Stimulated activated CD8-positive, alpha-beta memory T cell treated with anti-CD3 and anti-CD28 coated beads, Interleukin-4, amount 100 ng/mL, for 48 hours (primary cell): ENCODE measurements around the gene AKNA.

Experiments
- DNase-seq: peaks from one replicate; pipeline ENCODE4 v3.0.0-alpha.2; 2020

AKNA gene

DNA sequence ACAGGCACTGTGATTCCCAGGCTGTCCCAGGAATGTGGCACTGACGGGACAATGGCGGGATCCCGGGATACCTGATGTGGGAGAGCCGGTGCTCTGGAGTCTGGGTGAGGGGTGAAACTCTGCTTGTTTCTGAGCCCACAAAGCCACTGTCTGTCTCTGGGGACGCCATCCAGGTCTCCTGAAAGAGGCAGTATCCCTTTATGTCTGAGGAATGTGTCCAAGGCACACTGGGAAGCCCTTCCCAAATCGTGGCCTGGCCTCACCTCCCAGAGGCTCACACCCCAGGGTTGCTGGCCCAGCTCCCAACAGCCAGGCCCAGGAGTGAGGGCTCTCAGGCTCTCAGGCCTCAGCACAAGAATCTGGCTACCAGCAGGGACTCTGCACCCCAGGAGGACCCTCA, 31.0 kb downstream of the AKNA start:
- no peak for DNase-seq

DNA sequence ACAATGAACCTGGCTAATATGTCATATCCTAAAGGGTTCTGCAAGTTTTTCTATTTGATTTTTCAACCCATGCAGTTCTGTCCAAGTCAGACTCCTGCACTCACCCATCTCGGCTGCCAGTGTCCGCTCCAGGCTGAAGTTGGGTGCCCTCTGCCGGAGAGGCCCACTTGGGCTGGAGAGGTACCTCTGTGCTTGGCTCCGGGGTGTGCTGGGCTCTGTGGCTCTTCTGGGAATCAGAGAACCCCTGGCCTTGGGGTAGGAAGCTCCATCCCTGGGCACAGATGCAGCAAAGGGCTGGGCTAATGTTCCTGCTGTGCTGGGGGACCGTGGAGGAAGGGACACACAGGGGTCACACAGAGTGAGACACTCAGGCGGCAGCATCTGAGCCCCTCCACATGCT, 32.0 kb downstream of the AKNA start:
- DNase-seq, result no peak

DNA sequence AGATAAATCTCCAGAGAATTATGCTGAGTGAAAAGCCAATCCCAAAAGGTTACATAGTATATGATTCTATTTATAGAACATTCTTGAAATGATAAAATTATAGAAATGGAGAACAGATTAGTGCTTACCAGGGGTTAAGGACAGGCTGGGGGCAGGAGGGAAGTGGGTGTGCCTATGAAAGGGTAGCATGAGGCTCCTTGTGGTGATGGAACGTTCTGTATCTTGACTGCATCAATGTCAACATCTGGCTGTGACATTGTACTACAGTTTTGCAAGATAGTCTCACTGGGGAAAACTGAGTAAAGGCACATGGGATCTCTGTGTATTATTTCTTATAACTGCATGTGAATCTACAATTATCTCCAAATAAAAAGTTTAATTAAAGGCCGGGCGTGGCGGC, 35.9 kb downstream of the AKNA start:
- no peak for DNase-seq

DNA sequence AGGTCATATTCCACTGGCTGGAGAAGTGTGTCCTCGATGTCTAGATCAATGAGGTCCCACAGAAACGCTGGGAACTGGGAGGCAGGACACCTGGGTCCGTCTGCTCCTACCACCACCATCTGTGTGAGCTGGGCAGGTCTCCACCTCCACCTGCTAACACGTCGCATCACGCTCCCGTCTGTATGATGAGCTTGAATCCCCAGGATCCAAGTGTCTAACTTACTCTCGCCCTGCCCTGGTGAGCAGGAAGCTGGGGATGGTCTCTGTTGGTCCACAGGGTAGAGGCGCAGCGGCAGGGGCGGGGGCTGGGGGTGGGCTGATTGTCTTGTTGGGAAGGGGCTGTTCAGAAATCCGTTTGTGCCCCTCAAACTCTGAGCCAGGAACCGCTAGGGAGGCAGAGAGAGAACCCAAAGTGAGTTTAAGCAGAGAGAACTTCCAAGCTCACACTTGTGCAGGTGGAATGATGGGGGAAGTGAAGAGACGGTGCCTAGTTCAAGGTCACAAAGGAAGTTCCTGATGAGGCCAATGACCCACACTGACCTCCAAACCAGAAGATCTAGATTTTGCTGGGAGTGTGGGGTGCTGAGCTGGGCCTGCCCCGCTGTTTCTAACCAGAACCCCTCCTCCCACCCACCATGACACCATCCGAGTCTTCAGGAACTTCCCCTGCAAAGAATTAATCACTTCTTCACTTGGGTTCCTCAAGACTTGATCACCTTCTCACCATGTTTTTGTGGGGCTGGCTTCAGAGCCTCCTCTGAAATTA, 37.0 kb downstream of the AKNA start:
- peak; percentile 52 for DNase-seq

DNA sequence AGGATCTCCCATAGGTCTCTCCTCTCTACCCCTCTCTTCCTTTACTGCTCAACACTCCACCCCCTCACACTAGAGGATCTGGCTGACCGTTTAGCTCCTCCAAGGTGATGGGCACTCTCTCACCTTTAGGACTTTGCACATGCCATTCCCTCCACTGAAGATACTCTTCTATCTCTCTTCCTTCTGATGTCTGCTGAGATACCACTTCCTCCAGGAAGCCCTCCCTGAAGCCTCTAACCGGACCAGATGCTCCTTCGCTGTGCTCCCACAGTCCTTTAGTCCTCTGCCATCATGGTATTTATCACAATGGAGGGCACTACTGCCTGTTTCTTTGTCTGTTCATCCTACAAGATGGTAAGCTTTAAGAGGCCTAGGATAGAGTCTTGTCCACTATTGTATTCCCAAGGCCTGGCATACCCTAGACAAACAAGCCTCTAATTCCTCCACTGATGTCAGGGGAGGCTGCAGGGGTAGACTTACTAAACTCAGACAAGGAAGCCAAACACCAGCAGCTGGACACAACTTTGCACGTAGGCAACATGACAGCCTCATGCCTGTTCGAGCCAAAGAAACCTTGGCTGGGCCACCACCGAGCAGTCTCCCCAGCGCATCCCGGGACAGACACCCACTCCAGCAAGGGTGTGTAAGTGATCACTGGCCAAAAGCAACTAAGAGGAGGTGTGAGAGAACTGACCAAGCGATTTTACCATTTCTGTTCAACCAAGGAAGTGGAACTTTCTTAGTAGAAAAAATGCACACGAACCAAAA, 37.9 kb downstream of the AKNA start:
- DNase-seq, result no peak

DNA sequence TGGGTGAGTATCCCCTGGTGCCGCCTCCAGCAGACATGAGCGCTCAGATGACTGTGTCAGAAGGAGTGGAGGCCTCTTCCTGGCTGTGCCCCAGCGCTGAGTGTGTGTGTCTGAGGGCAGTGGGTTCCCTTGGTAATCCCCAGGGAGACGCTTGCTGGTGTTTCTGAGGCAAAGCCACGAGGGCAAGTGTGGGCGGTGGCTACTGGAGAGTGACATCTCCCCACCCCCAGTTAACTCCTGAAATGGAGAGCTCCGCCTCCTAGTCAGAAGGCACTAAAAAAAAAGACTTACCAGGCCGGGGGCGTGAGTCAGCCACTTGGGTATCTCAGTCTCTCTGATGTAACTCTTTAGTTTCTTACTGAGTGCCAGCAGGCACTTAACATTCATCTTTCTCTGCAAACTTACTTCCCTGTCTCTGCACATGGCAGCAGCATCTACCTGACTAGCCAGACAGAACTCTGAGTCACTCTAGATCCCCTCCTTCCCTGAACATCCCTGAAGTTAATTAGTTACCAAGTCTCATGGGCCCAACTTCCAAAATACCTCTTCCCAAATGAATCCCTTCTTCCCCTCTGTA, 38.8 kb downstream of the AKNA start:
- DNase-seq, result peak; percentile 93

DNA sequence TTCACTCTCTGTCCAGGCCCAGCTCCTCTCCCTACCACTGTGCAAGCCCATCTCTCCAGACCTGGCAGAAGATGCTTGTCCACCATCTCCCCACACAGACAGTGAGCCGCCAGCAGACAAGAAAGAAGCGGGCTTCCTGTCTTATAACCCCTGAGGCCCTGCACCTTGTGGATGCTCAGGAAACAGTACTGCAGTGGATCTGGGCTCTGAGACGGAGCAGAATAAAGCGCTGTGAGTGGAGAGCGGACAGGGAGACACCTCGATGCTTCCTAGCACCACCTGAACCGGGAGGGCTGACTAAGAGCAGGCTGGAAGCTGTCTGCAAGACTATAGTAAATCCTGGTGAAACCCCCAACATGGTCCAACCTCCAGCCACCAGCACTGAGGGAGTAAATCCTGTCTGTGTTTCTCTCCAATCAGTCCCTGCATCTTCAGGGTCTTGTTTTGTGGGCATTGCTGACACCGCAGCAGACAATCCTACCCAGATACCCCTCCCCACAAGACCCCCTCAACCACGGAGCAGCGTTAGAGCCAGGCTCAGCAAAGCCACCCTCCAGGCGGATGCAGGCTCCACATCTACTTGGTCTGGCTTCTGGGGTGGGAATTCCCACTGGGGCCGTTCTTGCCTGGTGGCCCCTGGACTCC, 39.4 kb downstream of the AKNA start:
- no peak for DNase-seq

DNA sequence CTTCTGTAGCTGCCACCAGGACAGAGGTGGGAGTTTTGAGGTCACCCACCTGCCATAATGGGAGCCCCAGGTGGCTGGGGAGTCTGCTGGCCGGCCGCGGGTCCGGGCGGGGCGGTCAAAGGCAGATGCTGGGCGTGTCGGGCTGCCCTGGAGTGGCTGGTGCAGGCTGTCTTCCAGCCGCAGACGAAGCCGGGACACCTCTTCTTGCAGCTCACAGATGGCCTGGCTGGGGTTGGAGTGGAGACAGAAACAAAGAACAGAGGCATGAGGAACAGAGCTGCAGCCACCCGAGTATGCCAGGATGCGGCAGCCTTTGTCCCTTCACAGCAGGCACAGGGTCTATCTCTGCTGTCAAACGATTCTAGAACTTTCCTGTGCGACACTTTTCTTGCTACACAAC, 40.1 kb downstream of the AKNA start:
- DNase-seq, result no peak

DNA sequence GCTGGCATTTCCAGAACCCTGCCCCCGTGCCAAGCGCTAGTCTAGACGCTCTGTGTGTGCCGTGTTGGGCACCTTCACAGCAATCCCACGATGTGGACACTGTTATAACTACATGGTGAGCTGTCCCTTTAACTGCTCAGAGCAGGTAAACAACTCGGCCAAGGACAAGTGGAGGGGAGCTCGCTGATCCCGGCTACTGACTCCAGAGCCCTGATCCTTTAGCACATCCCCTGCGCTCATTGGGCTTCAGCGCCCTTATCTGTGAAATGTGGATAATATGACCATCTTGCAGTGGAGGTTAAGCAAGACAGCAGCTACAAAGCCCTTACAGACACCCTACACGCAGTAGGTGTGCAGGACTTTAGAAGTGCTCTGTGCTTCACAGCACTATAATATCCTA, 41.6 kb downstream of the AKNA start:
- DNase-seq, result no peak

DNA sequence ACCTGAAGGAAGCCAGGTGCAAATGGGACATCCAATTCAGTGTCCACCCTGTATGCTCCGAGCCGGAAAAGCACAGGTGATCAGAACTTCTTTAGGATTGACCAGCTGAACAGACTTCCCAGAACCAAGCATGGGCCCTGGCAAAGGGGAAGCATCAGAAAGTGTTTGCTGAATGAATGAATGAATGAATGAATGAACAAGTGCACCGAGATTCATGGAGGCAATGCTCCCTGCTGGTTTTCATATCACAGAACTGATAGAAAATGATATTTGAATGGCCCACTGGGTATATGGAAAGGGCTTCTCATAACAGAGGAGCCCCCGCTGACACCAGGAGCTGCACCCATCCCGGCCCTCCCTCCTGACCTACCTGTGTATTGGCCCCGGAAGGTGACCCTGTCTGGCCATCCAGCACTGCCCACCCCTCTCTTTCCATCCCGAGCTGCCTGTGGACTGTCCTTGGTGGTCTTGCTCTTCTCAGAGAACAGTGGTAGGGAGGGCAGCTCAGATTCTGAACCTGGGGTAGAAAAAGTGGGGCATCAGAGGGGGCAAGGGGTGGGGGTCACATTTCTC, 42.2 kb downstream of the AKNA start:
- DNase-seq, result no peak

DNA sequence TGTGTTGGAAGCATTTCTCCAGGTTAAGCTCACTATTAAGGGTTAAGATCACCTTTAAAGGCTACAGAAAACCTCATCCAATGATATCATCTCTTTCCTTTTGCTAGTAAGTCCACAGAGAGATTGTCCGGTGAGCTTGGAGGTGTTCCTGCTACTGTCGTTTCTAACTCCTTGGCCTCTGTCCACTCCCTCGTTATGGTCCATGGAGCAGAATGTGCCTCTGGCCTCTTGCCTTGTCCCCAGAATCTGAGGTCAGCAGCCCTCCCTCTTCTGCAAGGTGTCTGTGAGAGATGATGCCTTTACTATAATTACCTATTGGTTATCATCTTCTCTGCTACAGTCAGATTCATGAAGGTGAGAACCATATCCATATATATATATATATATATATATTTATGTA, 43.1 kb downstream of the AKNA start:
- no peak for DNase-seq

DNA sequence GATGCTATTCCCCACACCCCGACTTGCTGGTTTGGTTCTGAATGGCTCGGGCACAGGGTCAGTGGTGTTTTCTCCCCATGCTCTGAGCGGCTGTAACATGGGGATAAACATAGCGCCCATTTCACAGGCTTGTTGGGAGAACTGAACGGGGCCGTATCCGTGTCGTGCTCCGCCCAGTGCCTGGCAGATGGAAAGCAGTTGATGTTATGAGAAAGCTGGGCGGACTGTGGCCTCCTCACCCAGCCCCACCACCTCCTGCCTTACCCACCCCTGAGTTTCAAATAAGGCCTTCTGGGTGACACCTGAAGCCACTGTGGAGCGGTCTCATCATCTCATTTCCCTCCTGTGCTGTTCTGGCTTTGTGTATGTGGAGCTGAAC, 43.6 kb downstream of the AKNA start:
- DNase-seq, result no peak

DNA sequence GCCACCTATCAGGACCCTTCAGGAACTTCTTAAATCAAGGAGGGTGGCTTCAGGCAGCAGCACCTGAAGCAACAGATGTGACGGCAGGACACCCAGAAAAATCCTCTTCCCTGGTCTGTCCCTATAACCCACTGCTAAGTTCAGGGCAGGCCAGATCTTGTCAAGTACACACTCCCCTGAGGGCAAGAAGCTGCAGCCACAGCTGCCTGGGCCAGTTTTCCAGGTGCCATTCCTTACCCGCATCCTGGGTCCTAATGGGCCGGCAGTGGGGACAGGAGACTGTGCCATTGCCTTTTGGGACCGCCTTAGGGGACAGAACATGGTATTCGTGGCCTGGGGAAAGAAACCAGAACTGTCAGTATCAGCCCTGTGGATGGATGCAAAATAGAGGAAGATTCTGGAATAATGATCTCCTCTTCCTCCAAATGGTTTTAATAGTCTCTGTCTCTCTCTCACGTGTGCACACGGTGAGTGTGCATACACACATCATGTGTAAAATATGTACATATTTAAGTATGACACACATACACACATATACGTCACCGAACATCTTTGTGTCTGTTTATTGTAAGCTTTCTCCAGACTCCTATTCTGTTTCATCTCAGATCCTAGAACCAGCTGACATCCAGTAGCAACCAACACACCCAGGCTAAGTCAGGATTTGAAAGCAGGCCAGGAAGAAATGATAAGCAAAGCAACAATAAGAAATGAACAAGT, 44.2 kb downstream of the AKNA start:
- DNase-seq, result no peak

DNA sequence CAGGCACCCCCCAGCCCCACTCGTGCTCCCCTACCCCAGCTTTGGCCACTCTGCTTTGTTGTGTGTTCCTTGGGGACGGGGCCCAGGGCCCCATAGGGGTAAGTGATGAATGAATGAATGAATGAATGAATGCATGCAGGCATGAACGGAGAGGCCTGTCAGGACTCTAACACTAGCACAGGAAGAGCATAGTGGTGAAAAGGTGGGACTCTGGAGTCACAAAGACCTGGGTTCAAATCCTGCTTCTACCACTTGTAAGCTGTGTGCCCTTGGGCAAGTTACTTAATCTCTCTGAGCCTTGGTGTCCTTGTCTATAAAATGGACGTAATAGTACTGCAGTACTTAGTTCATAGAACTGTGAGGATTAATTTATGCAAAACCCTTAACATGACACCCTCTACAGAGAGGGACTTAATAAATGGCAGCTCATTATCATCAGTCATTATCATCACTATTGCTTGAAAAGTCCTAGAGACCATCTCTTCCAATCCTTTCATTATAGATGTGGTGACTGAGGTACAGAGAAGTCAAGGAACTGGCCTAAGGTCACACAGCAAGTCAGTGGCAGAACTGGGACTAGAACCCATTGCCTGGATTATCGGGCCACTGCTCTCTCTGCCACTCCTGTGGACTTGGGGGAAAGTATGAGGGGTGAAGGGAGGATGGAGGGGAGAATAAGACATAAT, 44.9 kb downstream of the AKNA start:
- no peak for DNase-seq

DNA sequence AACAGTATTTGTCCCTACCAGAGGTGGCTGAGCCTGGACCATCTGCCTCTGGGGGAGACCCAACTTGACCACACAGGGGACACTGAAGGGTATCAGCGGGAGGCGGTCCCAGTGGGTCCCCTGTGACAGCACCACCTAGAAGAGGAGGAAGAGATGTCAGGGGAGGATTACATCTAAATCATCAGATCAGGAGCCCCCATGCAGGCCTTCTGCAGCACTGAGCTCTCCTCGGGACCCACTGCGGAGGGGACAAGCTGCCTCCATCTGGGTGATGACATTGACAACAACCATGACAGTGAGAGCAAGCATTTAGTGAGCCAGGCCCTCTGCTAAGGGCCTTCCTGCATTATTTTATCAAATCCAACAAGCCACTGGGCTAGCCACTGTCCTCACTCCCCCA, 45.8 kb downstream of the AKNA start:
- no peak for DNase-seq

DNA sequence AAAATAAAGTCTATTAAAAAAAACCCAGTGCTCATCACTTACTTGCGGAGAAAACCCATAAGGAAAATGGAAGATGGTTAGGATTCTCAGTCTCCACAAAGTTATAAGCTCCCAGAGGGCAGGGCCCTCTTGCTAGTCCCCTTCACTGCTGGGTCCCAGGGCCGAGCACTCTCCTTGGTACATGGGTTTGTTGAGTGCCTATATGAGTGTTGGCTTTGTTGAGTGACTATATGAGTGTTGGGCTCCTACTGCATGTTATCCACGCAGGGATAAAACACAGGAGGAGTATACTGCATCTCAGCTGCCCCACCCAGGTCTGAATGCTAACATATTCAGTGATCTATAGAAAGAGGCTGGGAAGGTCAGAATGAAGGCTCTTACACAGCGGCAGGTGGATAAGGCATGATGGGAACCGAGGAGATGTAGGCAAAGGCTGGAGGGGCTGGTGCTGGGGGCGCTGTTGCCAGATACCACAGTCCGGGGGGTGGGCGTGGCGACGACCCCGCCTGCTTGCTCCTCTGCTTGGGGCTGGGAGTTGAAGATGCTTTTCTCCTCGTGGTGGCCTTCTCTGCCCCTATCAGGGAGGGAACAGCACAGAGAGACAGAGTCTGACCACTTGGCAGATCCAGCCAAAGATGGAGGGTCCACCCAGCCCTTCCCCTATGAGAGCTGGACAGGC, 46.5 kb downstream of the AKNA start:
- no peak for DNase-seq

DNA sequence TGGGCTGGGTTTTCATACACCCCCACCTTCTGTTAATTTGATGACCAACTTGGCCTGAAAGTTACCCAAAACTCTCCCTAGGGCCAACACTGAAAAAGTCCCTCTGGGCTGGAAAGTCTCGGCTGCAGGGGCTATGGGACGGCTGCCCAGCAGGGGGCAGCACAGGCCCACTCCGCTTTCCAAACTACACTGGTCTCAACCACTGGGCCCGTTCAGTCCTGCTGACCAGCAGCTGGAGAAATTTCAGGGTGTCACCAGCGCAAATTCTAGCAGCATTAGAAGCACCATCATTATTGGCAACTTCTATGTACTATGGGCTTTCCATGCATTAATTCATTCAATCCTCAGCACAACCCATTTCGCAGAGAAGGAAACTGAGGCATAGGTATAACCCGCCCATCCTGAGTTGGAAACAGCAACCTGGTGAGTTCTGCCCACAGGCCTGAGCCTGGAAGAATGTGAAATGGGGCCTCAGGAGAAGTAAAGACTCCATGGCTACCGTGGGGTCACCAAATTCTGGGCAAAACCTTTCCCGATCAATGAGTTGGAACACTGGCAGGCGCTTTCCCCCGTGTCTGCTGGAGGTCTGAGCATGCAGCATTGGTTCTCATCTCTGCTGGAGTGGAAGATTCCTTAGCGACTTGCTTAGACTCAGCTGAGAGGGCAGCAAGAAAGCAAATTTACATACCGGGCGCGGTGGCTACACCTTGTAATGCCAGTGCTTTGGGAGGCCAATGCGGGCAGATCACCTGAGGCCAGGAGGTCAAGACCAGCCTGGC, 48.5 kb downstream of the AKNA start:
- peak; percentile 77 for DNase-seq

DNA sequence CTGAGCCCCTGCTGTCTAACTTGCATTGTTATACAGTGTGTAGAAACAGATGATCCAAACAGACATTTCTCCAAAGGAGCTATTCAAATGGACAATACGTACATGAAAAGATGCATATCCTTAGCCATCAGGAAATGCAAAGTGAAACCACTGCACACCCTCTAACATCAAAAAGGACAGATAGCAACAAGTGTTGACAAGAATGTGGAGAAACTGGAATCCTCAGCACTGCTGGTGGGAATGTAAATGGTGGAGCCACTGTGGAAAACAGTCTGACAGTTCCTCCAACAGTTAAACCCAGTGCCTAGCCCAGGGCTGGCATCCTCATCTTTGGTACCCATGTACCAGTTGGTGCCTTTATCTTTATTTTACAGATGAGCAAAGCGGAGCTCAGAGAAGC, 49.6 kb downstream of the AKNA start:
- DNase-seq, result no peak

DNA sequence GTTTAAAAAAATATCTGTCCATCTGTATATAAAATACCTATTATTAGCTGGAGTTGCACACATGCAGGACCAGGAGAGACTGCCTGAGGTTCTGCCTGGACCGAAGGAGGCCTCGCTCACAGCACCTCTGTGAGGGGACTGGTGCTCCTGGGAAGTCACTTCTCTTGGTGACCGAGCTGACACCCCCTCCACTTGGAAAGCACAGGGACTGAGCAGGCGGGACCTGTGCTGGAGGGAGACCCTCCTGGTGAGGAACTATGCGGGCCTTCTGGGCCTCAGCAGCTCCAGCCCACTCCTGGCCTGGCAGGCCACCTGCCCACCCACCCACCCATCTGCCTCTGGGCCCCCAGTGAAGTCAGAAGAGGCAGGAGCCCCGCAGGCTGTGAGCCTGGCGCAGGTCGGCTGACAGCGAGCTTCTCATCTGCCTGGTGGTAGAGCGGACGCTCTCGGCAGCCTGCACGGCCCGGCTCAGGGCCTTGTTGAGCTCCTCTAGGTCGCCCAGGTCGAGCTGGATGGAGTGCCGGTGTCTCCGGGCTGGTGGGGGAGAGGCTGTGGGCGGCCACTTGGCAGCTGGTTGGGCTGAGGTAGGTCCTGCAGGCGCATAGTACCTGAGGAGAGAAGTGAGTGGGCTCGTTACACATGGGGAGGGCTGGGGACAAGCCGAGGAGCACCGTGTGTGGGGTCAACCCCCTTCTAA, 50.9 kb downstream of the AKNA start:
- DNase-seq, result no peak

DNA sequence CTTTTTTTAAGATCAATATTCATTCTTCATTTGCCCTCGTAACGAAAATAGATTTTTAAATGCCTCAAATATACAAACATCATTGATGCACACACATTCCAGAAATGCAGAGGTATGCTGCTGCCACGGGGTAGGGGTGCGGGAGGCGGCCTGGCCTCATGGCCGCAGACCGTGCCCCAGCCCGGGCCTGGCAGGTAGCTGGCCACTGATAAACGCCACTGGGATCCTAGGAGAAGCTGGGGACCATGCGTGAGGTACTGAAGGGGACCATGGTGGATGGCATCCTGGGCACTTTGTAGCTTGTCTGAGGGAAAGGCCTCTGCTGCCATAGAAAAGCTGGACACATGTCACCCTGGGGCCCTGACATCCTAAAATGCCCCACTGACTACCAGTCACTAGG, 51.6 kb downstream of the AKNA start:
- no peak for DNase-seq
